Esophagus squamous epithelium (tissue), 4 donors: Measurements from ENCODE around the gene DNM3.

Experiments used
- CTCF ChIP-seq, 6 experiments: fragments of 450-650 bp in 4 of 6; fragments of 200-600 bp in 2 of 6; sonication (generic) in 2 of 6; IDR thresholded peaks; one replicate each; pipeline ENCODE4 v1.5.1; 2016 to 2019; ENCODE audit warnings: antibody characterized with exemption in 6 of 6, mild to moderate bottlenecking in 4 of 6, moderate library complexity in 4 of 6
- POLR2A ChIP-seq, 4 donors: fragments of 450-650 bp; IDR thresholded peaks; one replicate each; pipeline ENCODE4 v1.6.1; 2017; ENCODE audit warnings: antibody characterized with exemption in 4 of 4, mild to moderate bottlenecking in 4 of 4, moderate library complexity in 3 of 4

- no peak for TF ChIP-seq CTCF (IDR thresholded peaks at IDR 0.05)
- no peak for TF ChIP-seq POLR2A (IDR thresholded peaks at IDR 0.05)
Observed at GRCh38 chr1:171896936-171897703, 55.8 kb downstream of the DNM3 start.
